HepG2 (cell line): ENCODE data around the gene RHOV. TPM values are rescaled to one million over a fixed set of nuclear protein-coding genes. Genes with fewer than 3 reads are reported as not detected.
"Not testable (repeated sequence)": the region's sequence is repeated elsewhere in the genome, so short reads cannot be mapped to it uniquely, and the experiment has no call there.

Experiments used
- ATAC-seq: fragments of 200-7000 bp; cut with Tn5 transposase; 3 replicates; pipeline ENCODE4 v1.9.1; 2020; ENCODE audit warnings: mild to moderate bottlenecking, moderate library complexity
- BruUV-seq: library from RNA; stranded (reverse); fragments of 400-500 nt; replicated peaks from 2 replicates; lab custom pipeline; 2021; lab: Mats Ljungman, UMichigan
- CTCF ChIA-PET: fragments of 300-600 bp; formaldehyde crosslinking; extraction: SDS; loops from one replicate; lab custom pipeline; 2021; ENCODE audit warnings: low total read pairs, inconsistent platforms, low intra/inter-chr PET ratio; lab: Yijun Ruan, JAX
- POLR2A ChIA-PET: fragments of 350-600 bp; sonication (Branson Sonifier 250); formaldehyde crosslinking; loops from one replicate; lab custom pipeline; 2020; ENCODE audit warnings: antibody characterized with exemption, inconsistent platforms; lab: Yijun Ruan, JAX
- DNase-seq: peaks from one replicate; pipeline ENCODE4 v3.0.0-alpha.2; 2015; ENCODE audit warnings: low spot score
- FAIRE-seq: peaks from 3 replicates; lab custom pipeline; 2011; peaks lifted over from hg19 to GRCh38; lab: Jason Lieb, UNC
- H2AFZ ChIP-seq: one replicate; pipeline ENCODE4 v1.6.1; 2011; ENCODE audit warnings: low read length, inconsistent platforms
- H3K27ac ChIP-seq: fragments of 300-600 bp; 3 replicates; pipeline ENCODE4 v1.8.0; 2011; ENCODE audit warnings: mixed run types, mild to moderate bottlenecking, mixed read lengths, low read length, inconsistent platforms; ENCODE audit not compliant: insufficient read depth; ENCODE audit errors: extremely low read length
- H3K27me3 ChIP-seq, 2 experiments: fragments of 200-600 bp in 1 of 2; 2 replicates in 1 of 2; 3 replicates in 1 of 2; pipeline versions ENCODE4 v1.6.0 to v1.8.0; 2011; ENCODE audit warnings: low read length in 2 of 2, mild to moderate bottlenecking in 2 of 2, moderate library complexity in 2 of 2, inconsistent platforms in 1 of 2; ENCODE audit not compliant: insufficient read depth in 2 of 2, control insufficient read depth in 1 of 2
- H3K36me3 ChIP-seq, 2 experiments: fragments of 200-600 bp in 1 of 2; replicated peaks in 1 of 2; 2 replicates in 1 of 2; 3 replicates in 1 of 2; pipeline versions ENCODE4 v1.5.1 to v1.8.0; 2011; ENCODE audit warnings: low read length in 2 of 2, inconsistent platforms in 1 of 2; ENCODE audit not compliant: insufficient read depth in 2 of 2, control insufficient read depth in 1 of 2
- H3K4me1 ChIP-seq: 2 replicates; pipeline ENCODE4 v1.5.1; 2012; ENCODE audit warnings: low read length, inconsistent platforms; ENCODE audit not compliant: insufficient read depth
- H3K4me2 ChIP-seq: 2 replicates; pipeline ENCODE4 v1.6.0; 2011; ENCODE audit warnings: low read depth, low read length, inconsistent platforms
- H3K4me3 ChIP-seq, 3 experiments: fragments of 200-600 bp in 1 of 3; sonication (generic), shearing (Covaris generic) in 1 of 3; replicated peaks in 1 of 3; 2 replicates each; pipeline ENCODE4 v1.5.1; 2011 to 2016; ENCODE audit warnings: low read length in 3 of 3, inconsistent platforms in 2 of 3, low read depth in 2 of 3, mild to moderate bottlenecking in 2 of 3, control low read depth in 1 of 3, mixed read lengths in 1 of 3; ENCODE audit not compliant: insufficient read depth in 1 of 3
- H3K79me2 ChIP-seq: one replicate; pipeline ENCODE4 v1.6.1; 2011; ENCODE audit warnings: low read length, inconsistent platforms; ENCODE audit not compliant: insufficient read depth
- H3K9ac ChIP-seq: 2 replicates; pipeline ENCODE4 v1.6.0; 2011; ENCODE audit warnings: mild to moderate bottlenecking, low read depth, low read length, inconsistent platforms; ENCODE audit not compliant: insufficient read depth
- H3K9me3 ChIP-seq: 2 replicates; pipeline ENCODE4 v1.5.1; 2012; ENCODE audit warnings: mild to moderate bottlenecking, low read length
- H4K20me1 ChIP-seq: 2 replicates; pipeline ENCODE4 v1.6.0; 2011; ENCODE audit warnings: inconsistent platforms, mild to moderate bottlenecking, low read length, moderate library complexity; ENCODE audit not compliant: insufficient read depth
- BCL6 ChIP-seq: IDR thresholded peaks from 2 replicates; pipeline ENCODE4 v1.6.1; 2016; ENCODE audit warnings: missing genetic modification reagents, missing compliant biosample characterization
- CEBPG ChIP-seq: IDR thresholded peaks from 2 replicates; pipeline ENCODE4 v1.6.1; 2016
- NCOA2 ChIP-seq: sonication (generic); formaldehyde crosslinking; IDR thresholded peaks from 2 replicates; pipeline ENCODE4 v1.8.0; 2022; ENCODE audit warnings: inconsistent platforms
- SALL1 ChIP-seq: sonication (generic); formaldehyde crosslinking; IDR thresholded peaks from 2 replicates; pipeline ENCODE4 v1.8.0; 2022; ENCODE audit warnings: mild to moderate bottlenecking, missing genetic modification reagents
- ZEB1 ChIP-seq: IDR thresholded peaks from 2 replicates; pipeline ENCODE4 v1.6.1; 2012; ENCODE audit warnings: mild to moderate bottlenecking, low read depth, inconsistent platforms; ENCODE audit not compliant: insufficient replicate concordance
- ZNF121 ChIP-seq: sonication (generic); formaldehyde crosslinking; IDR thresholded peaks from 2 replicates; pipeline ENCODE4 v1.5.0; 2020; ENCODE audit warnings: mild to moderate bottlenecking, missing genetic modification reagents
- WGBS: methylation state at CpG from one replicate; pipeline ENCODE4 v1.1.6; 2017; ENCODE audit warnings: low lambda C conversion rate; 5-methylcytosine and 5-hydroxymethylcytosine counted together
- in situ Hi-C: cut with HindIII; loops from 2 replicates; pipeline ENCODE4 v1.10.0; 2017; ENCODE audit warnings: low pct_unique_long_range_greater_than_20kb; ENCODE audit not compliant: extremely low pct_ligation_motif_present
- intact Hi-C: fragments of 100-400 bp; cut with micrococcal nuclease; formaldehyde crosslinking; loops from one replicate; pipeline ENCODE4 v1.10.0; 2022; ENCODE audit not compliant: unreplicated experiment
- polyA plus RNA-seq, 8 experiments: library from polyadenylated mRNA; depleted of rRNA in 3 of 8; stranded (reverse) in 7 of 8; unstranded in 1 of 8; fragments of >200 nt; fragmentation: Illumina TruSeq in 4 of 8; extraction: Trizol in 4 of 8; gene quantifications; 2 replicates each; pipeline versions ENCODE4 v1.2.1 to v1.2.3, GENCODE V29; 2011 to 2016; ENCODE audit warnings: low read depth in 4 of 8, missing spikeins in 1 of 8, mixed read lengths in 1 of 8; ENCODE audit not compliant: insufficient read depth in 1 of 8
- total RNA-seq, 5 experiments: library from RNA; depleted of rRNA; stranded (reverse); fragments of >200 nt; fragmentation: Illumina TruSeq; extraction: Trizol; gene quantifications; 2 replicates each; pipeline ENCODE4 v1.2.3, GENCODE V29; 2016; ENCODE audit warnings: low read depth in 1 of 5
- TF ChIP-seq, protein P1 (sequence below), 2 experiments: IDR thresholded peaks; 2 replicates each; pipeline ENCODE4 v1.6.1; 2011 to 2012; ENCODE audit warnings: low read length in 2 of 2, borderline replicate concordance in 1 of 2, low read depth in 1 of 2, mild to moderate bottlenecking in 1 of 2, moderate library complexity in 1 of 2
- TF ChIP-seq, protein P2 (sequence below), 2 experiments: sonication (generic) in 1 of 2; formaldehyde crosslinking in 1 of 2; IDR thresholded peaks; 2 replicates each; pipeline versions ENCODE4 v1.4.0 to v1.6.1; 2018 to 2020; ENCODE audit warnings: missing genetic modification reagents in 2 of 2, borderline replicate concordance in 1 of 2, low read depth in 1 of 2, mild to moderate bottlenecking in 1 of 2, missing biosample characterization in 1 of 2

RHOV gene
- total and polyA plus RNA-seq, 2 of the 13 experiments (the other 11 are each of a cell fraction or from before 2014, with no cell fraction given) = 0.17 to 0.18 TPM

DNA sequence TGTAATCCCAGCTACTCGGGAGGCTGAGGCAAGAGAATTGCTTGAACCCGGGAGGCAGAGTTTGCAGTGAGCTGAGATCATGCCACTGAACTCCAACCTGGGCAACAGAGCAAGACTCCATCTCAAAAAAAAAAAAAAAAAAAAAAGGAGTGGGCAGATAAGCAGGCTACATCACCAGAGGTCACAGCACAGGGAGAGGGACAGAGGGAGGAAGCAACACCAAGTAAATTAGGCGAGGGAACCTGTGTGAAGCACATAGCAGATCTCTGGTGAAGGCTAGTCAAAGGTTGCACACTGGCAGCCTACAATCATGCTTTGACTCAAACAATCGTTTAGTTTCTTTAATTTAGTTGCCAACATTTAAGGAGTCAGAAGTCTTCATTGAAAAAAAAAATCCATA is 12.9 kb downstream of the RHOV start:
- H3K9ac ChIP-seq, intact Hi-C loops, BruUV-seq, H3K27me3 ChIP-seq, DNase-seq, H2AFZ ChIP-seq, H3K27ac ChIP-seq, ATAC-seq, FAIRE-seq, in situ Hi-C loops, H3K36me3 ChIP-seq, H4K20me1 ChIP-seq, H3K4me3 ChIP-seq, H3K9me3 ChIP-seq, H3K79me2 ChIP-seq: not testable (repeated sequence)
- peak overlapping the region; percentile 18 for H3K4me2 ChIP-seq
- 17% methylated on average over 4 of the region's 4 CpGs for WGBS
- POLR2A ChIA-PET = interaction anchor here (0.9 kb wide), 1 partner anchor 33 kb away, joined by 4 read pairs; the partner anchor contains the start of gene VPS18
- 0 out of 2 replicates have a peak, but pooled peaks have one; percentile 16 for TF ChIP-seq ZNF121 (CRISPR knock-in tag)
- CTCF ChIA-PET = interaction anchor here (1.0 kb wide), 1 partner anchor 81 kb away, joined by 3 read pairs; no protein-coding TSS in a partner anchor
- peaks cover 81% of the 10 kb centered on the region for H3K4me1 ChIP-seq

DNA sequence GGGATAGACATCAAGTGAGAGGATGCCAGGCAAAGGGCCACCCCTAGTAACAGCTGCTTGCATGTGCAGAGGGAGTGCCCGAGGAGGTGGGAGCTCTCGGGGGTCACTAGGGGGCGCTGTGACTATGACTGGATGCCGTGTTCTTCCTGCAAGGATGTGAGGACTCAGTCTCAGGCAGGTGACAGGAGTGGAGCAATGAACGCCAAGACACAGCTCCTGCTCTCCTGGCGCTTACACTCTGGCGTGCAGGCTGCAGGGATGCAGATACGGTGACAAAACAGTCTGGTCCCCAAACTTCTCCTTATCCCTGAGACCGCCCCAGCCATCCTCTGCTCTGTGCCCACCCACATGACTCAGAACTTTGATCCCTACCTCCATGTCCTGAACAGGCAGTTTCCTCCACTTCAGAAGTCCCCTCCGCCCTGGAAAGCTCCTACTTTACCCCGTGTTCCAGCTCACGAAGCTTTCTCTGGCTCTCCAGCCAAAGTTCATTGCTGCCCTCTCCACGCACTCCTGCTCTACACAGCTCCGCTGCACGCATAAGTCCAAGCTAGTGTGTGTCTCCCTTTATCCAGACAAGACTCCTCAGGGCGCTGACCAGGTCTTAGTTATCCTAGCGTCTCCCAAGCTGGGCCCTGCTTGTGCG is 14.7 kb downstream of the RHOV start:
- Histone ChIP-seq H4K20me1 (no peaks in the 10 kb centered on the region), H2AFZ (peak overlapping the region; percentile 89), H3K36me3 (no peaks in the 10 kb centered on the region), H3K4me3 (peak overlapping the region; percentile 36 to 65 (median 57); a peak in 5 of 6 replicates), H3K4me1 (peaks cover 77% of the 10 kb centered on the region), H3K4me2 (peak overlapping the region; percentile 88), H3K9ac (peak overlapping the region; percentile 42; the same call in 1 of the 2 replicates), H3K27ac (peak overlapping the region; percentile 49), H3K9me3 (no peaks in the 10 kb centered on the region), H3K27me3 (no peaks in the 10 kb centered on the region), H3K79me2 (no peaks in the 10 kb centered on the region)
- no TSS peak for BruUV-seq
- peak; percentile 80 for FAIRE-seq
- 5% methylated on average over 18 of the region's 18 CpGs for WGBS
- DNase-seq = peak; percentile 69
- POLR2A ChIA-PET = interaction anchor here (0.6 to 3.1 kb wide), 9 partner anchors 8 to 431 kb away, joined by 3 to 40 read pairs (median 4); partner anchors contain the start of genes DNAJC17 and VPS18
- in situ Hi-C loops = loop anchor here (5.0 kb wide), 1 partner anchor 33 kb away; the partner anchor contains the start of gene VPS18
- intact Hi-C loops = loop anchor here (1.0 kb wide), 1 partner anchor 33 kb away; no protein-coding TSS in a partner anchor
- CTCF ChIA-PET = interaction anchor here (0.8 to 3.8 kb wide), 3 partner anchors 14 to 34 kb away, joined by 3 to 80 read pairs (median 3); partner anchors contain the start of genes RHOV and VPS18
- ATAC-seq = peak; percentile 85
- TF ChIP-seq CEBPG (CRISPR knock-in tag) (peak; percentile 8; the same call in 1 of the 2 replicates), BCL6 (CRISPR knock-in tag) (peak; percentile 16; the same call in 1 of the 2 replicates), NCOA2 (CRISPR knock-in tag) (no peak), ZEB1 (peak; percentile 64), SALL1 (CRISPR knock-in tag) (peak; percentile 54; the same call in 1 of the 2 replicates)
- TF ChIP-seq, protein P1, sequence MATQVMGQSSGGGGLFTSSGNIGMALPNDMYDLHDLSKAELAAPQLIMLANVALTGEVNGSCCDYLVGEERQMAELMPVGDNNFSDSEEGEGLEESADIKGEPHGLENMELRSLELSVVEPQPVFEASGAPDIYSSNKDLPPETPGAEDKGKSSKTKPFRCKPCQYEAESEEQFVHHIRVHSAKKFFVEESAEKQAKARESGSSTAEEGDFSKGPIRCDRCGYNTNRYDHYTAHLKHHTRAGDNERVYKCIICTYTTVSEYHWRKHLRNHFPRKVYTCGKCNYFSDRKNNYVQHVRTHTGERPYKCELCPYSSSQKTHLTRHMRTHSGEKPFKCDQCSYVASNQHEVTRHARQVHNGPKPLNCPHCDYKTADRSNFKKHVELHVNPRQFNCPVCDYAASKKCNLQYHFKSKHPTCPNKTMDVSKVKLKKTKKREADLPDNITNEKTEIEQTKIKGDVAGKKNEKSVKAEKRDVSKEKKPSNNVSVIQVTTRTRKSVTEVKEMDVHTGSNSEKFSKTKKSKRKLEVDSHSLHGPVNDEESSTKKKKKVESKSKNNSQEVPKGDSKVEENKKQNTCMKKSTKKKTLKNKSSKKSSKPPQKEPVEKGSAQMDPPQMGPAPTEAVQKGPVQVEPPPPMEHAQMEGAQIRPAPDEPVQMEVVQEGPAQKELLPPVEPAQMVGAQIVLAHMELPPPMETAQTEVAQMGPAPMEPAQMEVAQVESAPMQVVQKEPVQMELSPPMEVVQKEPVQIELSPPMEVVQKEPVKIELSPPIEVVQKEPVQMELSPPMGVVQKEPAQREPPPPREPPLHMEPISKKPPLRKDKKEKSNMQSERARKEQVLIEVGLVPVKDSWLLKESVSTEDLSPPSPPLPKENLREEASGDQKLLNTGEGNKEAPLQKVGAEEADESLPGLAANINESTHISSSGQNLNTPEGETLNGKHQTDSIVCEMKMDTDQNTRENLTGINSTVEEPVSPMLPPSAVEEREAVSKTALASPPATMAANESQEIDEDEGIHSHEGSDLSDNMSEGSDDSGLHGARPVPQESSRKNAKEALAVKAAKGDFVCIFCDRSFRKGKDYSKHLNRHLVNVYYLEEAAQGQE (IDR thresholded peaks at IDR 0.05; ENCODE audit: borderline replicate concordance in 1 of 2, low read depth in 1 of 2, low read length in 2 of 2) = no peak
- TF ChIP-seq, protein P2, sequence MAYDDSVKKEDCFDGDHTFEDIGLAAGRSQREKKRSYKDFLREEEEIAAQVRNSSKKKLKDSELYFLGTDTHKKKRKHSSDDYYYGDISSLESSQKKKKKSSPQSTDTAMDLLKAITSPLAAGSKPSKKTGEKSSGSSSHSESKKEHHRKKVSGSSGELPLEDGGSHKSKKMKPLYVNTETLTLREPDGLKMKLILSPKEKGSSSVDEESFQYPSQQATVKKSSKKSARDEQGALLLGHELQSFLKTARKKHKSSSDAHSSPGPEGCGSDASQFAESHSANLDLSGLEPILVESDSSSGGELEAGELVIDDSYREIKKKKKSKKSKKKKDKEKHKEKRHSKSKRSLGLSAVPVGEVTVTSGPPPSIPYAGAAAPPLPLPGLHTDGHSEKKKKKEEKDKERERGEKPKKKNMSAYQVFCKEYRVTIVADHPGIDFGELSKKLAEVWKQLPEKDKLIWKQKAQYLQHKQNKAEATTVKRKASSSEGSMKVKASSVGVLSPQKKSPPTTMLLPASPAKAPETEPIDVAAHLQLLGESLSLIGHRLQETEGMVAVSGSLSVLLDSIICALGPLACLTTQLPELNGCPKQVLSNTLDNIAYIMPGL (CRISPR knock-in tag; IDR thresholded peaks at IDR 0.05; ENCODE audit: borderline replicate concordance in 1 of 2, low read depth in 1 of 2) = peak; percentile 62 to 82; a peak in 3 of 4 replicates
